Lower leg skin (tissue), 3 donors: ENCODE data around the gene METTL24.

ENCODE experiments used
- POLR2A ChIP-seq, 2 donors: fragments of 450-650 bp; IDR thresholded peaks; one replicate each; pipeline ENCODE4 v1.6.1; 2016 to 2017; ENCODE audit warnings: antibody characterized with exemption in 2 of 2, mild to moderate bottlenecking in 1 of 2, moderate library complexity in 1 of 2
- TF ChIP-seq, protein P1 (sequence below), 3 donors: fragments of 450-650 bp; IDR thresholded peaks; one replicate each; pipeline ENCODE4 v1.5.1; 2016; ENCODE audit warnings: antibody characterized with exemption in 3 of 3, mild to moderate bottlenecking in 3 of 3, moderate library complexity in 2 of 3

DNA sequence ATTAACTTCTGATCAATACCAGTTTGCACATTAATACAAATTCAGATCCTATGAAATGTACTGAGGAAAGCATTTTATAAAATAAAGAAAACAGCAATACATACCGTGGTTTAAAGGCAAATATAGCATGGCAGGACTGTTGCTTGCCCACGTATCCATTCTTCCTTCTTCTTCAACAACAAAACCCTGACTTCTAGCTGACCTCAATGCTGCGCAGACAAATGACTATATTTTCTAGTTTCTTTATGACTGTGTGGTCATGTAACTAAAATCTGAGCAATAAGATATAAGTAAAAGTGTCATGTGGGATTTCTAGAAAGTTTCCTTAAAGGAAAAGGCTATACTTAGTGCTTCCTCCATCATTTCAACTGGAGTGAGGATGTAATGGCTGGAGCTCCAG is 92.9 kb downstream of the METTL24 start:
- TF ChIP-seq, protein P1, sequence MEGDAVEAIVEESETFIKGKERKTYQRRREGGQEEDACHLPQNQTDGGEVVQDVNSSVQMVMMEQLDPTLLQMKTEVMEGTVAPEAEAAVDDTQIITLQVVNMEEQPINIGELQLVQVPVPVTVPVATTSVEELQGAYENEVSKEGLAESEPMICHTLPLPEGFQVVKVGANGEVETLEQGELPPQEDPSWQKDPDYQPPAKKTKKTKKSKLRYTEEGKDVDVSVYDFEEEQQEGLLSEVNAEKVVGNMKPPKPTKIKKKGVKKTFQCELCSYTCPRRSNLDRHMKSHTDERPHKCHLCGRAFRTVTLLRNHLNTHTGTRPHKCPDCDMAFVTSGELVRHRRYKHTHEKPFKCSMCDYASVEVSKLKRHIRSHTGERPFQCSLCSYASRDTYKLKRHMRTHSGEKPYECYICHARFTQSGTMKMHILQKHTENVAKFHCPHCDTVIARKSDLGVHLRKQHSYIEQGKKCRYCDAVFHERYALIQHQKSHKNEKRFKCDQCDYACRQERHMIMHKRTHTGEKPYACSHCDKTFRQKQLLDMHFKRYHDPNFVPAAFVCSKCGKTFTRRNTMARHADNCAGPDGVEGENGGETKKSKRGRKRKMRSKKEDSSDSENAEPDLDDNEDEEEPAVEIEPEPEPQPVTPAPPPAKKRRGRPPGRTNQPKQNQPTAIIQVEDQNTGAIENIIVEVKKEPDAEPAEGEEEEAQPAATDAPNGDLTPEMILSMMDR (IDR thresholded peaks at IDR 0.05) = no peak
- no peak for TF ChIP-seq POLR2A (IDR thresholded peaks at IDR 0.05)
